K562 (cell line): Measurements from ENCODE around the gene OPA3. TPM values are rescaled to one million over a fixed set of nuclear protein-coding genes. Genes with fewer than 3 reads are reported as not detected.

Source experiments
- ARID1B ChIP-seq: fragments of 450-650 bp; IDR thresholded peaks from 2 replicates; pipeline ENCODE4 v1.6.1; 2016; ENCODE audit warnings: antibody characterized with exemption, mild to moderate bottlenecking, inconsistent platforms
- CHD7 ChIP-seq: fragments of 200-600 bp; sonication (generic); IDR thresholded peaks from one replicate; pipeline ENCODE4 v1.6.1; 2012; ENCODE audit warnings: mild to moderate bottlenecking, low read depth, low read length, inconsistent platforms
- DPF2 ChIP-seq: fragments of 450-650 bp; IDR thresholded peaks from 2 replicates; pipeline ENCODE4 v1.6.1; 2016
- GABPB1 ChIP-seq: sonication (generic); formaldehyde crosslinking; IDR thresholded peaks from 2 replicates; pipeline ENCODE4 v1.8.0; 2022; ENCODE audit warnings: mild to moderate bottlenecking, missing genetic modification reagents
- MAFF ChIP-seq: IDR thresholded peaks from 2 replicates; pipeline ENCODE4 v1.6.1; 2012; ENCODE audit warnings: low read length, improper control_type of control experiment
- SIN3A ChIP-seq, 2 experiments: fragments of 150-350 bp in 1 of 2; IDR thresholded peaks; 2 replicates each; pipeline ENCODE4 v1.6.1; 2011 to 2016; ENCODE audit warnings: borderline replicate concordance in 2 of 2, low read depth in 2 of 2, low read length in 2 of 2, mild to moderate bottlenecking in 2 of 2, moderate library complexity in 2 of 2; ENCODE audit not compliant: control insufficient read depth in 1 of 2
- SREBF1 ChIP-seq: fragments of 150-350 bp; IDR thresholded peaks from 2 replicates; pipeline ENCODE4 v1.6.1; 2014; ENCODE audit warnings: antibody characterized with exemption, low read depth, low read length, borderline replicate concordance
- ZKSCAN8 ChIP-seq: fragments of 200-800 bp; sonication (Bioruptor generic); IDR thresholded peaks from 2 replicates; pipeline ENCODE4 v1.6.1; 2016; ENCODE audit warnings: missing genetic modification characterization, missing compliant biosample characterization
- ZNF212 ChIP-seq: fragments of 450-650 bp; formaldehyde crosslinking; IDR thresholded peaks from 2 replicates; pipeline ENCODE4 v1.4.0; 2020; ENCODE audit warnings: mild to moderate bottlenecking
- ZNF436 ChIP-seq: fragments of 250-450, 450-650 bp; sonication (Bioruptor Pico); formaldehyde crosslinking; IDR thresholded peaks from 2 replicates; pipeline ENCODE4 v1.7.0; 2020; ENCODE audit warnings: mild to moderate bottlenecking
- ZNF766 ChIP-seq: fragments of 200-800 bp; sonication (Bioruptor generic); conservative IDR thresholded peaks from 2 replicates; pipeline ENCODE4 v1.6.1; 2016; ENCODE audit warnings: missing genetic modification characterization, missing compliant biosample characterization
- polyA plus RNA-seq, 8 experiments: library from polyadenylated mRNA; depleted of rRNA in 4 of 8; stranded (reverse) in 5 of 8; unstranded in 3 of 8; fragments of >200 nt; fragmentation: Nextera tagmentation in 2 of 8; fragmentation: Illumina TruSeq in 1 of 8; extraction: Ambion mirVana in 2 of 8; extraction: Trizol in 1 of 8; gene quantifications; 2 replicates each; pipeline versions ENCODE4 v1.2.1 to v1.2.3, GENCODE V29; 2011 to 2014; ENCODE audit warnings: inconsistent platforms in 1 of 8, missing spikeins in 1 of 8
- total RNA-seq, 7 experiments: library from RNA; depleted of rRNA in 6 of 7; stranded (reverse); fragments of >200 nt in 6 of 7; fragmentation: Illumina TruSeq in 2 of 7; extraction: Trizol in 2 of 7; gene quantifications; 2 replicates each; pipeline versions ENCODE4 v1.2.1 to v1.2.3, GENCODE V29; 2011 to 2021; ENCODE audit warnings: low replicate concordance in 1 of 7
- TF ChIP-seq, protein P1 (sequence below): fragments of 450-650 bp; IDR thresholded peaks from 2 replicates; pipeline ENCODE4 v1.7.0; 2016; ENCODE audit warnings: borderline replicate concordance
- TF ChIP-seq, protein P2 (sequence below): sonication (generic); formaldehyde crosslinking; IDR thresholded peaks from 2 replicates; pipeline ENCODE4 v1.8.0; 2022; ENCODE audit warnings: mild to moderate bottlenecking, missing genetic modification reagents

The OPA3 gene
- total and polyA plus RNA-seq, 9 of the 15 experiments (the other 6 are each of a cell fraction or from before 2014, with no cell fraction given) = 1.4 to 18.8 (median 9.0) TPM

DNA sequence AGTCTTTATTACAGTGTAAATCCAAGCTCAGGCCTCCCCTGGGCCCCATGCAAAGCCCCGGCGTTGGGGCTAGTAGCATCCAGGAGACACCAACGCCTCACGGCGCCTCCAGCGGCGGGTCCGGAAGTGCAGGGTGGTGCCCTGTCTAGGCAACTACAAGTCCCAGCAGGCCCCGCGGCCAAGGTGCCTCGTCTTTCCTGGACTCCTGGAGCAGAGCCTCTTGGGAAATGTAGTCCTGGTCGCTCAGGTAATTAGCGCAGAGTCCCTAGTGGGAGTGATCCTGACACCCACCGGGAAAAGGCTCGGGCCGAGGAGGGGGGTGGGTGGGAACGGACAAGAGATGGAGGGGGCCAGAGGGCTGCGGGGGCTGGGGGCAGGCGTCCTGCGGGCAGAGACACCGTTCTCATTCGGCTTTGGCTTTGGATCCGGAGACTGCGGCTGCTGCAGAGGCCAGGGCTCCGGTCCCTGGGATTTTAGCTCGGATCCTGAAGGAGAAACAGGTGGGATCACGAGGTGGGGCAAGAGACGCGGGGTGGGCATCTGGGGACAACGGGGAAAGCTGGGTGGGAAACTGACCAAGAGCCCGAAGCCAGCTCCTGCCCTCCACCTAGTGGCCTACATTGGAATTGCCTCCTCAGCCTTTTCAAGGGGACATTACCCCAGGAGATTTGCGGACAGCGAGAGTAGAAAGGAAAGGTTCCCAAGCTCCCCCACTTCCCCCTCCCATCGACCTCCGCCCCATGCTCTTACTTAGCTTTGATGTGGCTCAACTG lies 99.1 kb downstream of the OPA3 start (continued):
- TF ChIP-seq SIN3A (IDR thresholded peaks at IDR 0.05; ENCODE audit: borderline replicate concordance in 2 of 2, control insufficient read depth in 1 of 2, low read depth in 2 of 2, low read length in 2 of 2) (0 out of 4 replicates have a peak, but pooled peaks of 1 of the 2 experiments have one; percentile 18), CHD7 (no peak), DPF2 (0 out of 2 replicates have a peak, but pooled peaks have one; percentile 18), SREBF1 (peak; percentile 78; the same call in 1 of the 2 replicates), ZNF766 (CRISPR knock-in tag) (peak; percentile 94), ARID1B (no peak), MAFF (peak; percentile 52), ZNF436 (CRISPR knock-in tag) (no peak), GABPB1 (peak; percentile 83), ZNF212 (CRISPR knock-in tag) (no peak), ZKSCAN8 (CRISPR knock-in tag) (no peak)
- TF ChIP-seq, protein P1, sequence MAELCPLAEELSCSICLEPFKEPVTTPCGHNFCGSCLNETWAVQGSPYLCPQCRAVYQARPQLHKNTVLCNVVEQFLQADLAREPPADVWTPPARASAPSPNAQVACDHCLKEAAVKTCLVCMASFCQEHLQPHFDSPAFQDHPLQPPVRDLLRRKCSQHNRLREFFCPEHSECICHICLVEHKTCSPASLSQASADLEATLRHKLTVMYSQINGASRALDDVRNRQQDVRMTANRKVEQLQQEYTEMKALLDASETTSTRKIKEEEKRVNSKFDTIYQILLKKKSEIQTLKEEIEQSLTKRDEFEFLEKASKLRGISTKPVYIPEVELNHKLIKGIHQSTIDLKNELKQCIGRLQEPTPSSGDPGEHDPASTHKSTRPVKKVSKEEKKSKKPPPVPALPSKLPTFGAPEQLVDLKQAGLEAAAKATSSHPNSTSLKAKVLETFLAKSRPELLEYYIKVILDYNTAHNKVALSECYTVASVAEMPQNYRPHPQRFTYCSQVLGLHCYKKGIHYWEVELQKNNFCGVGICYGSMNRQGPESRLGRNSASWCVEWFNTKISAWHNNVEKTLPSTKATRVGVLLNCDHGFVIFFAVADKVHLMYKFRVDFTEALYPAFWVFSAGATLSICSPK = no peak
- TF ChIP-seq, protein P2, sequence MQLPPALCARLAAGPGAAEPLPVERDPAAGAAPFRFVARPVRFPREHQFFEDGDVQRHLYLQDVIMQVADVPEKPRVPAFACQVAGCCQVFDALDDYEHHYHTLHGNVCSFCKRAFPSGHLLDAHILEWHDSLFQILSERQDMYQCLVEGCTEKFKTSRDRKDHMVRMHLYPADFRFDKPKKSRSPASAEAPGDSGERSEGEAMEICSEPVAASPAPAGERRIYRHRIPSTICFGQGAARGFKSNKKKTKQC (CRISPR knock-in tag) = 0 out of 2 replicates have a peak, but pooled peaks have one; percentile 7
